ENCODE results near the gene JAML.

GRCh38 chr11:118258410-118258809 is 33.6 kb upstream of the JAML start:
- no peak for TF ChIP-seq EZH2 (IDR thresholded peaks at IDR 0.05)
- no peak for TF ChIP-seq POLR2AphosphoS5 (IDR thresholded peaks at IDR 0.05; ENCODE audit: borderline replicate concordance, low read depth, low read length)

Measured in SK-N-MC (cell line).